HG03354 (cell line): ENCODE results near the gene CDK14.

ENCODE experiments used
- ATAC-seq: cut with Tn5 transposase; IDR thresholded peaks from one replicate; pipeline ENCODE4 v1.9.1; 2021; ENCODE audit warnings: mild to moderate bottlenecking; ENCODE audit not compliant: unreplicated experiment, poor library complexity, severe bottlenecking

The CDK14 gene

GRCh38 chr7:90955641-90956207, 359.6 kb downstream of the CDK14 start:
- ATAC-seq = no peak

- ATAC-seq = no peak
Observed at GRCh38 chr7:90957883-90958282, 361.8 kb downstream of the CDK14 start.

DNA sequence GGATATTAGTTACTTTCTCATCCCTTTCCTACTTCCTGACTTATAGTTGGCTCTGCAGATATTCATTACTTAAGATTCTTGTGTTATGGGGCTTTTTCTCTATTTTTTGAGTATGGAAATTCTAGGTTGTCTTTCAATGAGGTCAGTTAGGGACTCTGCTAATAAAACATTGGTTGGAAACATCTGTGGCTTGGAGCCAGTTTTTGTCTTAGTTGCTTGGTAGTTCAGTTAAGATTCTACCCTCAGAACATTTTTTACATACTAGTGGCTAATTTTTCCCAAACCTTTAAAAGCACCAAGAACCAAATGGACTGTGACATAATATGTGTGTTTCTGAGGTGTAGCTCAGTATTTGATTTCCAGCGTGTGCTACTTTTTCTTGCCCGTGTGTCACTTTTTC, 362.5 kb downstream of the CDK14 start:
- no peak for ATAC-seq

DNA sequence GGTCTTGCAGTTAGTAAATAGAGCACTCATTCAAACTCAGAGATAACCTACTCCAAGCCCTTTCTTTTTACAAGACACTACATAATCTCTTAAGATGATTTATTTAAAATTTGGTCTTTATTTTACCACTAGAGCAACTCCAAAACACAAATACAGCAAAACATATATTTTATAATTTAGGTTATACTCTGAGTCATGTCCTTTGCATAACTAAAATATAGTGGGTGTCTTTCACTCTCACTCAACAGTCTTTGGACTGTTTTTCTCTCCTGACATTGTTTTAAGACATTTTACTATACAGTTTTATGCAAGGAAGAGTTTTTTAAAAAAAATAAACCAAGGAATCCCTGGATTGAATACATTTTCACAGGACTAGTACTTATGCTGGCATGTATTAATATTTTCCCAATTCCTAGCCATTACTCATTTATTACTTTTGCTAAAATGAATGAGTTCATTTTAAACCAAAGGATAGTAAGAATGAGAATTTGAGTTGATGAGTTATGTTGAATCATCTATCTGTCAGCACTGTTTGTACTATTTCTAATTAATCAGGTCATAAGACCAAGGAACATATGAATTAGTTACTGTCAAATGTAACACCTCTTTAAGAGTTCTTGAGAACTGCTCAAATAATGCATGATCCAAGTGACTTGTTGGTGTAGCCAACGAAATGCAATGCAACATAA, 365.1 kb downstream of the CDK14 start:
- no peak for ATAC-seq

GRCh38 chr7:90965211-90965610, 369.1 kb downstream of the CDK14 start:
- ATAC-seq = no peak

DNA sequence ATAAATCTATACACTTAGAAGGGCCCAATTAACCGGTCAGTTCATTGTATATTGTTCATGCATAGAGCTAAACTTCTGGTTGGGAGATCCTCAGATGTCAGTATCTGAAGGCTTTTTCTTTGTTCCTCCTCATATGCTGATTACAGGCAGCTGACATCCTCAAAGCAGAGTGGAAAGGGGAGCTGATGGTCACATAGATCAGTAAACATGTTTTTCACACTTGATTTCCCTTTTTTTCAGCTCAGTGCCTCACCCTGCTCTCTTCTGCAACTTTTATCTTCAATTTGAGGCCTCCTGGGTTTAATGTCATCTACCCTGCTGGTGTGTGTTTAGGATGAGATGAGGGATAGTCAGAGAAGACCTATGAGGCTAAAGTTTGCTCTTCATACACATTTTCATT, 370.2 kb downstream of the CDK14 start:
- ATAC-seq = no peak

- no peak for ATAC-seq
Observed at GRCh38 chr7:90968871-90969270, 372.8 kb downstream of the CDK14 start.

DNA sequence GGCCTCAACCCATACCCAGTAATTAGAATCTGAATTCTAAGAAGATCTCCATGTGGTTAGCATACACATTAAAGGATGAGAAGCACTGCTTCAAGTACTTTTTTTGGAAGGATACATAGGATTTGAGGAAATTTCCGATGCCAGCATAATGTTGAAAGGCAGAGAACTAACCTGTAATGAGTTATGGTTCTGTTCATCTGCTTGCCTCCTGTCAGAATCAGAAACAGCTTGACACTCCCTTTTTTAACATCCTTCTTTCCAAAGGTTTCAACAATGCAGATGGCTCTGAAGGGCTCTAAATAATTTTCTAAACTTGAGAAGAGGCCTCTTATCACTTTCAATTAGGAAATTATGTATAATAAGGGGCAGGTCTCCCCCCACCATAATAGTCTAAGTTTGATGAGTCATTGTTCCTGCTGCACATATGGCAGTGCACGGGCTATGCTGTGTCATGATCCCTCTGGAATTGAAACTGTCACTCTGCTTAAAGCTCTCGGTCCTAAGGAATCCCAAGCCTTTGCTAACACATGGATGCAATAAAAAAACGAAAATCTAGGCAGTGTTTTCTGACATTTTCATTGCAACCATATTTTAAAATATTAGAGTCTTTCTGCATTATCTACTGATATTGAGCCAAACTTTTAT, 376.9 kb downstream of the CDK14 start:
- no peak for ATAC-seq

DNA sequence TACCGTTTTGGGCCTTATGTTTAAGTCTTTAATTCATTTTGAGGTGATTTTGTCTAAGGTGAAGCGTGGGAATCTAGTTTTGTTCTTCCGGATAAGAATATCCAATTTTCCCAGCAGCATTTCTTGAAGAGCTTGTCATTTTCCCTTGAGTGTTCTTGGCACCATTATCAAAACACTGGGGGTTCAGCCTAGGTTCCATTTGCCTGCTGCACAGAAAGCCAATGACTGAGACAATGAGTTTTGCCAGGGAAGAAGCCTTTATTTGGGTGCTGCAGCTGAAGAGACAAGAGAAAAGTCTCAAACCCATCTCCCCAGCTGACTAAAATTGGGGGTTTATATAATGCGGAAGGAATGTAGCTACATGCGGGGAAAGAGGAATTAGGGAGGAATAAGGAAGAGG, 380.9 kb downstream of the CDK14 start:
- ATAC-seq = no peak

DNA sequence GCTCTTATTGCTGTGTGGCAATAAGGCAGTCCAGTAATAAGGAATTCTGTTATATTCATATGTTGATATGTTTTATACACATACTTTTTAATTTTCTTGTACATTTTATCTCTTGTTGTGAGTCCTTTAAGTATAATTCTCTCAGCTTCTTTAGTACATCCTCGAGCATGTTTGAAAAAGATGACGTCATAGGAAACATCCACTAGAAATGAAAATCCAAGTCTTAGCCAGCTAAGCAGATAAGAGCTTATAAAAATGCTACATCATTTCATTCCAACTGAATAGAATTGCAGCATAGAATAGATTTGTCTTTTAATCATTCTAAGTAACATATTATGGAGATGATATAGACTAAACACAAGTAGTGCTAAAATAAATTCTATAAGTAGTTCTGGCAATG, 384.4 kb downstream of the CDK14 start:
- ATAC-seq = no peak

- no peak for ATAC-seq
Observed at GRCh38 chr7:90982228-90982627, 386.1 kb downstream of the CDK14 start.

DNA sequence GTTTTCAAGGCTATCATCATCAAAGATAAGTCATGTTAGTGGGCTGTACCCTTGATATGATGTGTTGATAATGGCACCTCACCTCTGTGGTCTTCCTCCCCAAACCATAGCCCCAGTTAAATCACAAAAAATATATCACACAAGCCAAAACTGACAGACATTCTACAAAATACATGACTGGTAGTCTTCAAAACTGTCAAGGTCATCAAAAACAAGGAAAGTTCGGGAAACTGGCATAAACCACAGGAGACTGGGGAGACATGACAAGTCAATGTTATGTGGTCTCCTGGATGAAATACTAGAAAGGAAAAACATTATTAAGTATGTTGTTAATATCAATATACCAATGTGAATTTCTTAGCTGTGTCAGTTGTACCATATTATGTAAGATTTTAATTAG, 388.6 kb downstream of the CDK14 start:
- ATAC-seq = no peak

DNA sequence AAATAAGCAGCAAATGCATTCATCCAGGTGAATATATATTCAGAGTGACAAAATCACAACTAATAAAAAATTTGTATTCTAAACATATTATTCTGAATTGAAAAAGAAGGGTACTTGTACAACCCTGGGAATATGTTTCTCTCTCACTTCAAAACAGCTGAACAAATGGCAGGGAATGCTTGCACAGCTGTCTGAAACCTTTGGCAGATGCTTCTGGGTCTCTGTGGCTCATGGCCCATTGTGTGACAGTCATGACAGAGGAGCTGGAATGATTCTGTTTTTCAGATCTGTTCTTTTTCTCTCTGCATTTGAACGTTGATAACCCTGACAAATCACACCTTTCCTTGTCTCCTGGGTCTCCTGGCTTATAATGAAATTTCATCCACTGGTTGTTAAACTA, 392.4 kb downstream of the CDK14 start:
- ATAC-seq = no peak

GRCh38 chr7:90988996-90989765, 393.1 kb downstream of the CDK14 start:
- ATAC-seq = no peak

- ATAC-seq = no peak
Observed at GRCh38 chr7:90994121-90994520, 398.0 kb downstream of the CDK14 start.

GRCh38 chr7:90994601-90995000, 398.5 kb downstream of the CDK14 start:
- ATAC-seq = no peak

DNA sequence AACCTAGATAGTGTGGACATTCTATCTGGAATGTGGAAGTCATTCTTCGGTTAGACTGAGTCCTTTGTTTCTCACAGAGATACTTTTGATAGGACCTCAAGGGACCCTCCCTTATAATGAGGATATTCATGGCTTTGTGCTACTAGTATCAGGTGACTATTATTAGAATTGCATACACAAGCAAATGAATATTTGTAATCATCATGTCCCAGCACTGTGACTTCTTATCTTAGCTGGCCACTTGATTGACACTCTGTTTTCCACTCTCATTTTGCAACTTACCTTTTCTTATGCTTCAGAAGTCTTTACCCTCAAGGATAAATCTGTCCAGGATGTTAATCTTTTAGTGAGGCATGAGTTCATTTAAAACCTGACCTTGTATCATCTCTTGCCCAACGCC, 399.9 kb downstream of the CDK14 start:
- ATAC-seq = no peak

DNA sequence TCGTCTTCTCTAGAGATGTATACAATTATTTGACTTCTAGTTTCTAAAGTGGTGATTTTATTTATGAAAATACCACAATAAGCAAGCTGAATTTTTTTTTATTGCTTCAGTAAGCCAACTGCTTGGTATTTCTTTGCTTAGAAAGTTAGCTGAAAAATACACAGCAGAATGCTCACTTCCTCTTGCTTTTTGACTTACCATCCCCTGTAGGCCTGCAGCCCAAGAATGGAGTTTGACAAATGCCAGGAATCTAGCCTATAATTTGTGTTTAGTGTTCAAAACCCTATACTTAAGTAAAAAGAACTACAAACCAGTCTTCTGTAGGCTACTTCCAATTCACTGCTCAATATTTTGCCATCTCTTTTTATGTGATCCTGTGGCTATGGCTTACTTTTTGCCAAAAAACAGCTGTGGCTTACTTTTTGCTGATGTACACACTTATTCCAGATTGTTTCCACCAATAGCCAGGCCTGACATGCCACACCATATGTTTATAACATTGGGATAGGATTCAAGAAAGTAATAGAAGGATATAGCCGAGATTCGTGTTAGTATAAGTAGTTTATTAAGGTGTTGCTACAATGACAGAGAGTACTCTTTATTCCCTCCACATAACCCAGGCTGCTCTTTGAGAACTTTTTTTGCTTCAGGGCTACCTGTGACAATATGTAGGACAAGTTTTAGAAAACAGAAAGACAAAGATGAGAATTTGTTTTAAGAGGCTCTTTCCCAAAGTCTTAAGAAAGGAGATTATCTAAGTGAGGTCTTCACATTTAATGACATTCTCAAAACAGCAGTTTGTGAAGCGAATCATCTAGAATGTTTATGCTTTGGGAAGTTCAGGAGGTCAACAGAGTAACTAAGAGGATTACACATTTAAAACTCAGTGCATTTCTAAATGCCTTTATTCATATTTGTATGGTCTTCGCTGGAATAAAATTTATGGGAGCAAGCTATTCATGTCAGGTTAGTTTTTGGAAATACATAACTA, 404.2 kb downstream of the CDK14 start:
- ATAC-seq = no peak

GRCh38 chr7:91005024-91005423, 408.9 kb downstream of the CDK14 start:
- no peak for ATAC-seq

DNA sequence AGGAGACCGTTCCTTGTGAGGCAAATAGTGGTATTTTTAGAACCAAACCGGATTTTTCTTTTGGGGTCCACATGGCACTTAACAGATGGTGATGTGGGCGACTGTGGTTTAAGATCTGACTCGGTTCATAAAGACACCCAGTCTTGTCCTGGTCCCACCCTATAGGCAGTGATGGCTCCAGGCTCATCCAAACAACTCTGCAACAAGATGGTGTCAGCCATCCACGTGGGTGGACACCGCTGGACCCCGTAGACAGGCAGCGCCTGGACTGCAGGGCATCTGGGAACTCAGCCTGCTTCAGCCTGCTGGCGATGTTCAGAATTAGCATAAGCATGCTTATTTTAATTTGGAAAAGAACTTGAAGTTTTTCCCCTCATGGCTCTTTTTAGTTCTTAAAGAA, 409.7 kb downstream of the CDK14 start:
- no peak for ATAC-seq
